Dermis microvascular lymphatic vessel endothelial cell (primary cell): ENCODE data around the gene SRSF1. TPM values are rescaled to one million over a fixed set of nuclear protein-coding genes. Genes with fewer than 3 reads are reported as not detected.
"Not testable (repeated sequence)": the region's sequence is repeated elsewhere in the genome, so short reads cannot be mapped to it uniquely, and the experiment has no call there.

ENCODE experiments used
- DNase-seq, 2 donors: peaks; one replicate each; pipeline versions ENCODE4 v3.0.0 to v3.0.0-alpha.2; 2010; ENCODE audit warnings: low read depth in 2 of 2
- total RNA-seq: library from RNA; depleted of rRNA; stranded (reverse); fragments of >200 nt; gene quantifications from 2 replicates; pipeline ENCODE4 v1.2.1, GENCODE V29; 2014

The SRSF1 gene, protein sequence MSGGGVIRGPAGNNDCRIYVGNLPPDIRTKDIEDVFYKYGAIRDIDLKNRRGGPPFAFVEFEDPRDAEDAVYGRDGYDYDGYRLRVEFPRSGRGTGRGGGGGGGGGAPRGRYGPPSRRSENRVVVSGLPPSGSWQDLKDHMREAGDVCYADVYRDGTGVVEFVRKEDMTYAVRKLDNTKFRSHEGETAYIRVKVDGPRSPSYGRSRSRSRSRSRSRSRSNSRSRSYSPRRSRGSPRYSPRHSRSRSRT
- 329 and 461 TPM in 2 replicates for total RNA-seq

DNA sequence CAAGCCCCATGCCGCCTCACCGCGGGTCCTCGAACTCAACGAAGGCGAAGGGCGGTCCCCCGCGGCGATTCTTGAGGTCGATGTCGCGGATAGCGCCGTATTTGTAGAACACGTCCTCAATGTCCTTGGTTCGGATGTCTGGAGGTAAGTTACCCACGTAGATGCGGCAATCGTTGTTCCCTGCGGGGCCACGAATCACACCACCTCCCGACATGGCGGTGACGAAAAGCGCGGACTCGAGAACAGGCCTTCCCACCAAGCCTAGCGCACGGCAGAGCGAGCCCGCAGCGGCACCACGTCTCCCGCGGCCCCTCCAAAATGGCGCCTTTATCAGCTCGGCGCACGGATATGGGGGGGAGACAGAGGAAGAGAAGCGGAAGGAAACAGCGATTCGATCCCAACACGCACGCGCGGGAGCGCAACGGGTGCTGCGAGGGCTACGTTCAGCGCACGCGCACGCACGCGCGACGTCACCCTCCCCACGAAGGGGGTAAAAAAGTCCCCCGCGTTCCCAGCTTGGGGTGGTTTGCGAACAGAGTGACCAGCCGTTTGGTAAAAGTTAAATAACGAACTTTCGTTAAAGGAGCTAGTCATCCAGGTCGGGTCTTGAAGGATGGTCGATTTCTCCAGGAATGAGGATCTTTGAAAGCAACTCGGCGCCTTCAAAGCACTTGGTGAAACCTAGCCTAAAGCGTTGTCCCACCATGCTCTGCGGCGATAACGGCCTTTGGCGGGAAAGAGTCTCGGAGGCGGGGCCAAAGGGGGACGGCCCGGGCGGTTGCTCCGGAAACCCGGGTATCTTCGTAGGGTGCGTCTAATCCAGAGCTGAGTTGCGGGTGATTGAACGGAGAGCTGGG, at the start of gene SRSF1:
Gene SRSF1, minus strand, starts transcription at position 323 of the 857 bp plus-strand sequence. Its CDS starts 109 bp downstream, at position 214.
- peak; percentile 98 for DNase-seq

DNA sequence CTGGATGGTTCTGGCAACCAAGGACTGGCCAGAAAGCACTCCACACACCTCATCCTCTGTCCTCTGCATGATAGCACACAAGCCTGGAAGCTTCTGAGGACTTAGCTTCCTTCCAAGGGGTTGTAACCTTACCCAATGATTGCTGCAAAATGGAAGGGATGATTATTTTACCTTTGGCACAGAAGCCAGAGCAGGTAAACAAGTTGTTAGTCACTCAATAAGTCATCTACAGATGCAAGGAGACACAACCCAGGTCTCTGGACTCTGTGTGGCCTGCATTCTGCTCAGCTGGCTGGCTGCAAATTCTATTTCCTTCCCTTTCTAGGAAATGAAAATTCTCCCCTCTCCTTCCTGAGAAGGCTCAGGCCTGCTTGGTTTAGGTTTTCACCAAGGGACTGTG, 49.4 kb upstream of the SRSF1 start:
- no peak for DNase-seq

DNA sequence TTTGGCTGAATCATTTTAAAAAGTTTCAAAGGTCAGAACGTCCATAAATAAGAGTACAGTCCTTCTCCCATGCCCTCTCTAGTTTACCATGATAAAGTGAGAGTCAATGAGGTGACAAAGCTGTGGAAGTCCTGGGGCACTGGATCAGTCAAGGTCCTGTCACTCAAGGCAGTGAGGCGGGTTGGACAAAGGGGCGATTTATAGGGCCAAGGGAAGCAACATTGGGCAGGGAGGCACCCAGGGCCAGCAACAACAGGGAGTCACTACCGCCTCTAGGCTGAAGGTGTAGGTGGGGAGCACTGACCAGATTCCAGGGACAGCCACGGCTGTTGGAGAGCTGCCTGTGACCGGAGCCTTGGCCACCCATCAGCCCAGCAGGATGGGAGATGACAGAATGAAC, 47.6 kb upstream of the SRSF1 start:
- no peak for DNase-seq

DNA sequence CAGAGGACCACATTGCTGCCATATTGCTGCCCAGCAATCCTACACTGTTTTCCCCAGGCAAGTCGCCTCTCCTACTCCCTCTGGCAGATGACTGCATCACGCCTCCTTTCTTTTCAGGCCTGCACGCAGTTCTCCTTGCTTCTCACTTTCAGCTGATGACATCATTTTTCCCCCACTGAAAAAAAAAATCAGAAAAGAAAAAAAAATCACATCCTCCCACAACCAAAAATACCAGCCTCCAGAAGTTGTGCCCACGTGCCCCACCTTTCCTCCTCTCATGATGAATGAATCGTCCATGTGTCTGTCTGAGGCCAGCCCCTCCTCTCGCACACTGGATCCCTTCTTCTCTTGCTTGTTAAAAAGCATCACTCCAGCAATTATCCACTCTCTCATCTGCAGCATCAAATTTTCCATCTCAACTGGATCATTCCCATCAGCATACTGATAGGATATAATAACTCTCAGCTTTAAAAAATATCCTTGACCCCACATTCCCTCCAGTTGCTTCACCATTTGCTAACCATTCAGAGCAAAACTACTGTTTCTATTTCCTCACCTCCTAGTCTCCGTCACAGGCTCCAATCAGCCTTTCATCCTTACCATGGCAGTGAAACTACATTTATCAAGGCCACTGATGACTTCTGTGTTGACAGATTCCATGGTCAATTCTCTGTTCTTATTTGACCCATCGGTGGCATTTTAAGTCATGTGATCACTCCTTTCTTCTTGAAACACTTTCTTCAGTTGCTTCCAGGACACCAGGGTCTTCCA, 46.1 kb upstream of the SRSF1 start:
- DNase-seq = no peak

DNA sequence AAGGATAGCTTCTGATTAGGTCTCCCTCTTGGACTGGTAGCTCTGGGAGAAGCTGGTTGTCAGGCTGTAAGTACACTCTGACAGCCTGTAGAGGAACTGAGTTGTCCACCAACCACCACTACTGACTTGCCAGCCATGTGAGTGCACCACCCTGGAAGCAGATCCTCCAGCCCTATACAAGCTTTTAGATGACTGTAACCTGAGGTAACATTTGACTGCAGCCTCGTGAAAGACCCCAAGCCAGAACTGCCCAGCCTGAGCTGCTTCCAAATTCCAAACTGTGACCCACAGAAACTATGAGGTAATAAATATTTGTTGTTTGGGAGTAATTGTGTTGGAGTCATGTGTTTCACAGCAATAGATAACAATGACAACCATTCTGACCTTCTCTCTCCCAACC, 45.4 kb upstream of the SRSF1 start:
- DNase-seq = no peak

DNA sequence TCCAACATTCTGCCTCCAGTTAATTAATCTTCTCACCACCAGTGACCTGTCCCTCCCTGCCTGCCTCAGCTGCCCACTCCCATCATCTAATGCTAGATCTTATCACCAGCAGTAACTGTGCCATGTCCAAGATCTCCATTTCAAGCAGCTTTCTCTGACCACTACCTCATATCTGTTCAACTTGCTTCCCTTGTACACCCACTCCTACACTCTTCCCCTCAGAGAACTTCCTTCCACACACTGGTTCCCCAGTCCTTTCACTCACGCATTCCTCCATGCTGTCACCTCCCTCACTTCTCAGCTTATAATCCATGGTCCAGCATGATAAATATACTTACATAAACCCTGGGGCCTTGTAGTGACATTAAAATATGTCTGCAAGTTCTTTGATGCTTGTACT, 44.4 kb upstream of the SRSF1 start:
- DNase-seq = no peak

DNA sequence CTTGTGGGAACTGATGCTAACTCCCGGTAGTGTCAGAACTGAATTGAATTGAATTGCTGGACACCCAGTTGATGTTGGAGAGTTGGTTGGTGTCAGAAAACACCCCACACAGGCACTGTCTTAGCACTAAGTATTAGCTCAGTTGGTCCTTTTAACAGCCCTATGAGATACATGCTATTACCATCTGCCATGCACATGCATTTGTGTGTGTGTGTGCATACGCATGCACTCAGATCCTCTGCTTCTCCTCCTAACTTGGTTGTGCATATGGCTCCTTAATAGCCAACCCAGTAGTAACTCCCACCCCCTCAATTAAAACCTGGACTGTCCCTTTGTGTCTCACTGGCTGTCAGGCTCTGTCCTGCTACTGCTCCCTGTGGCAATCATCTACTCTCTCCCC, 43.9 kb upstream of the SRSF1 start:
- DNase-seq = no peak

DNA sequence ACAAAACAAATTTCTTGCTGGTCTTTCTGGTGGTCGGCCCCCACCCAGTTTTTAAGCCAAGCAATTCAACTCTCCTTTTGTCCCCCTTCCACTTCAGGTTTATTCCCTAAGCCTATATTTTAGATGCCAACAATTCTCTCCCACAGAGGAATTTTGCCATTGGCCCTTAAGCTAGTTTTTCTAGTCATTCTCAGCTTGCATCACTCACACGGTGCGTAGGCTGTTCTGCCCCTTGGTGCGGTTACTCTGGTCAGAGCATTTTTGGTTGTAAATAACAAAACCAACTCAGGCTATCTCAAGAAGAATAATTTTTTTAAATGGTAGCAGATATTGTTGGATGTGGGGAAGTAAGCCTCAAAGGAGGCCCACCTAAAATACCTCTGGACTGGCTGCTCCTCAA, 42.5 kb upstream of the SRSF1 start:
- DNase-seq = no peak

DNA sequence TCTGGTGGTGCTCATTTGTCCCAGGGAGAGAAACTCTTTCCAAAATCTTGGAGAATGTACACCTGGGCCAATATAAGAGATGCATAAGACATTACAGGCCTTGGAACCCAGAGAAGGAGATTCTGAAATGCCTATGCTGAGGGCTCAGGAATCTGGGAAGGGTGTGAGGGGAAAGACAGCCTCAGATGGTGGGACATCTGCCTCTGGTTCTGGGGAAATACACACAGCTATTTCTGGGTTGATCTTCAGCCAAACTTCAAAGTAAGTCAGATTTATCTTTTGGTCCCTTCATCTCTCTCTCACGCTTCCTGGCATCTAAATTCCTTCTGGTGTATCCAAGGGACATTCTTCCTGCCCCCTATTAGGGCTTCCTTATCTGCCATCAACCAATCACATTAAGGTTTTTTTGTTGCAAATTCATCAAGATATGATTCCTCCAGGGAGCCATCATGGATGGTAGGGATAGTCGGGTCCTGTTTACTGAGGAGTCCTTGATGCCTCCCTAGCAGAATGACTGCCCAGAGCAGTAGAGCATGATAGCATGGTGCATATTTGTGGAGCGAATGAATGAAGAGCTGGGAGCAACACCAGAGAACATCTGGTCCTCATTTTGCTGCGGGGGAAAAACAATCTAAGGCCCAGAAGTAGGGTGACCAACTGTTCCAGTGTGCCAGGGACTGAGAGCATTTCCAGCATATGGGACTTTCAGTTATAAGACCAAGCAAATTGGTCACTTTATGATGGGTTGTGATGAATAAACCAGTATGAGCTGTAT, 40.5 kb upstream of the SRSF1 start:
- no peak for DNase-seq

DNA sequence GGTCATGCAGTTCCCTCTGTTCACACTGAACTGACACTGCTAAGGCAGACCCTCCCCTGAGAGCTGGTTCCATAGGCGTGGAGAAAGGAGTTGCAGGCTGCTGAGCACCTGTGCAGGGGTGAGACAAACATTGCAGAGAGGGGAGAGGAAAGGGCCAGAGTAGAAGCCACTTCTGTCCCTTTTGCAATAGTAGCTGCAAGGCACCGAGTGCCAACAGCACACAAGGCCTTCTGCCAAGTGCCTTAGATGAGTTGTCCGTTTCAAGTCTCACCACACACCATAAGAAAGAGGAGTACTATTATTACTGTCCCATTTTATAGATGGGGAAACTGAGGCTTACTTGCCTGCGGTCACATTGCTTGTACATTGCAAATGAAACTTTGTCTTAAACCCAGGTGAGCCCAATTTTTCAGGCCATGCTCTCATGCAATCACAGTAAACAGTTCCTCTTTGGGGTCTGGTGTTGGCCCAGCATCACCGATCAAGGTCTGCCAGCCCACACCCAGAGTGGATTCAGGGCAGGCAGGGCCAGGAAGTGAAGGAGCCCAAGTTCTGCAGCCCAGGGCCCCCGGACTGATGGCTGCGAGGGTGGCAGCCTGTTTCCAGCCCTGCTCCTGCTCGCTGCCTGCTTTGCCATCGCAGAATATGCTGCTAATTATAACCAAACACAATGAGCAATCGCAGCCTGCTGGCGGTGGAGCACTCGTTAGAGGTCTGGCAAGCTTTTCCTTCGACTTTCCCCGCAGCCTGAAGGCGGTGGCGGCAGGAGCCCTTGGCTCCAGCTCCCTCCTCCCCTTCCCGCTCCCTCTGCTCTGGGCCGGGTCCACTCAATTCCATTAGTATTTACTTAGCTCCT, 39.4 kb upstream of the SRSF1 start:
- DNase-seq = no peak

DNA sequence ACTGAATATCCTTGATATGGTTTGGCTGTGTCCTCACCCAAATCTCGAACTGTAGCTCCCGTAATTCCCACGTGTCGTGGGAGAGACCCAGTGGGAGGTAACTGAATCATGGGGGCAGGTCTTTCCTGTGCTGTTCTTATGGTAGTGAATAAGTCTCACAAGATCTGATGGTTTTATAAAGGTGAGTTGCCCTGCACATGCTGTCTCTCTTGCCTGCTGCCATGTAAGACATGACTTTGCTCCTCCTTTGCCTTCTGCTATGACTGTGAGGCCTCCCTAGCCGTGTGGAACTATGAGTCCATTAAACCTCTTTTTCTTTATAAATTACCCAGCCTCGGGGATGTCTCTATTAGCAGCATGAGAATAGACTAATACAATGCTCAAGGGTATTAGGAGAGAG, 37.2 kb upstream of the SRSF1 start:
- not testable (repeated sequence) for DNase-seq

DNA sequence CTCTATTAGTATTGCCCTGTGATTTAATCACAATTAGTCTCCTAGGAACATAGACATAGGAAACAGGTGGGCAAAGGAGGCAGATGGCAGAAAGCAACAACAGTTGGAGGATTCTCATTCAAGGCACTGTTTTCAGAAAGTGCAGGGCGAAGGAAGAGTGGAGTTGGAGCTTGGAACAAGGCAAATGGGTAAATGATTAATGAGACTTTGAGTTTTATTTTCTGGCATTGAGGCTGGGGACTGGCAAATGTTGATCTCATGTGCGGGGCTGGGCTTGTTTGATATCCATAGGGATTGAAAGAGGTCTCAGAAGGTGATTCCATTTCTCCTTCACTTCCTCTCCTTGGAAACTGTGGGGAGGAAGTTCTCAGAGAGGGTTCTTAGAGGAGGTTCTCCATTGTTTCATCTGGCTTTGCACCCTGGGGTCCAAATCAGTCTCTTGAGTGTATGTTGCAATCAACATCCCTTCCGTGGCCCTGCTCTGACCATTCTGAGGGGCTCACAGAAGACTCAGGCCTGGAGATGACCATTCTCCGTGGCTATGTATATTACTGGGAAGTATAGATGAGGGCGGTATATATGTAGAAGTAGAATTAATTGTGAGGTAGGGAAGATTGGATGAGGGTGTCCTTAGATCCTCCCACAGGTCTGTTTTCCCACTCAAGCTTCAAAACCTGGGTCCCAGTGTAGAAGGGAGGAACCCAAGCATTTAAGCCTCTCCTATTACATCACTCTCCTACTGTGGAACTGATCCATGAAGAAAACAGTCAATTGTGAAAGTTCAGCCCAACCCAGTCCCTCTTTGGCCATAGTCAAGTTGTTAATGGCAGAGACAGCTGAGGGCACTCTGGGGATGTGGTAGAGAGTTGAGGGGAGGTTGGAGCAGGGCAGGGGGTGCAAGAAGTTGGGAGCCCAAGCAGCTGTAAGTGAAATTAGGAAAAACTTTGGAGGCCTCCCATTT, 36.5 kb upstream of the SRSF1 start:
- no peak for DNase-seq

DNA sequence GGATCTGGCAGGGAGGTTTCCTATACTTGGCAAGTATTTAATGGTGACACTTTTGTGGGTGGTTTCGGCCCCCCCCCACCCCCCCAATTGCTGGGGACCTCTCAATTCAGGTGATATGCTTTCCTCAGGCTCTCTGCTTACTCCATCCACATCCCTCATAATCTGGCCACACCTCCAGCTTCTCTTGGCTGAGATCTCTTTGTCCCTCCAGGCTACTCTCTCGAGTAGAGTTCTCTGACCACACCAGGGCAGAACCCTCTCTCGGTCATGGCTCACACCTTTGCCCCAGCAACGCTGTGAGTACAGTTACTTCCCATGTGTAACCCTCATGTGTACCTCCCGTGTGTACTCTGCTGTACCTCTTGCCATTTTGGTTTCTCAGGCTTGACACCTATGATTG, 34.1 kb upstream of the SRSF1 start:
- no peak for DNase-seq

DNA sequence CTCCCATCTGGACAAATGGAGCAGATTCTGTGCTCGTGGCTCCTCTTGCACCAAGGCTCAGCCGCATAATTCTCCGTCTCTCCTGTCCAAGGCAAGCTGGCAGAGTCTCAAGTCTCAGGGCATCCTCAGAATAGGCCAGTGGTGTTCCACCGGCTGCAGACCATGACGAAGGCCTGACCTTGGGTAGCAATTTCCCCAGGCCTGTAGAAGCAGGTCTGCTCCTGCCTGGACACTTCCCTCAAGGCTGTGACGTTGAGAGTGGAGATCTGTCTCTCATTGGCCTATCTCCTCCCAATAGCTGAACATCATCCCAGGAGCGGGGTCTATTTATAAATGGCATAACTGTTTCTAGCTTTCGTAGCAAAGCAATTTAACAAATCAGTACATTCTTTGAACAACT, 33.3 kb upstream of the SRSF1 start:
- DNase-seq = no peak

DNA sequence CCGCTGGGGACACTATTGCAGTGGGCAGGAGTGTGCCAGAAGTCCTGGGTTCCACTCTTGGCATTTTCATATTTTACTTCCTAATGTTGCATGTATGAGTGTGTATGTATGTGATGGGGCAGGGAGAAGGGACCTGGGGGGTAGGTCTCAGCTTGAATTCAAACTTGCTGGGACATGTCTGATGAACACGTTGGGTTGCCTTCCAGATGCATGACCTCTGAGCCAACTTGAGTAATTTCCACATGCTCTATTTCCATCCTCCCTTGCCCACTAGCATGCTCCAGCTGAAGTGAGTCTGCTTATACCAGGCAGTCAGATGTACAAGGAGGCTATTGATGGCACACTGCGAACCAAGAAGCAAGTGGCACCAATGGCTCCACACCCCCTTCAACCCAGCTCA, 32.9 kb upstream of the SRSF1 start:
- DNase-seq = no peak

DNA sequence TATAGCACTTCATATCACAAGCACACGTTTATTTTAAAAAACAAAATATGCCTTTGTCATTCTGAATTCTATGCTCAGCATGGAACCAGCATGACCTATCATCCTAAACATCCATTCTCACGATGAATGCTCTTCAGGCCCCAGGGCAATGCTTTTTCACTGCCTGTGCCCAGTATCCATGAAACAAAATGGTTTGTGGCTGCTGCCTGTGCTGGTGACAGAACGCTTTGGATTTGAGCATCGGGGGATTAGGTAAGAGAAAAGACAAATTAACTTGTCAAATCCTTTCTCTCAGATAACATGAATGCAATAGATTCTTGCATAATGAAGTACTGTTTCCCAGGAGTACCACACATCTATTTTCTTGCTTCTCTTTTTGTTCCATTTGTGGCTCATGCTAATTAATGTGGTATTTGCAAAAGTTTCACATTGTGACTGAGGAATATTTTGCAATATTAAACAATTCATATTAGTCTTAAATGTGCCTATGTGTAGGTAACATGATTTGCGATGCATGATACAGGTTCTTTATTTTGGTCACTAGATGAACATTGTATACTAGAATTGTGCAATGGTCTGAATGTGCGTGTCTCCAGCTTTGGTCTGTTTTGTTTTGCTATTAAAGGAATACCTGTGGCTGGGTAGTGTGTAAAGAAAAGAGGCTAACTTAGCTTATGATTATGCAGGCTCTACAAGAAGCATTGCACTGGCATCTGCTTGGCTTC, 25.8 kb upstream of the SRSF1 start:
- DNase-seq = no peak

DNA sequence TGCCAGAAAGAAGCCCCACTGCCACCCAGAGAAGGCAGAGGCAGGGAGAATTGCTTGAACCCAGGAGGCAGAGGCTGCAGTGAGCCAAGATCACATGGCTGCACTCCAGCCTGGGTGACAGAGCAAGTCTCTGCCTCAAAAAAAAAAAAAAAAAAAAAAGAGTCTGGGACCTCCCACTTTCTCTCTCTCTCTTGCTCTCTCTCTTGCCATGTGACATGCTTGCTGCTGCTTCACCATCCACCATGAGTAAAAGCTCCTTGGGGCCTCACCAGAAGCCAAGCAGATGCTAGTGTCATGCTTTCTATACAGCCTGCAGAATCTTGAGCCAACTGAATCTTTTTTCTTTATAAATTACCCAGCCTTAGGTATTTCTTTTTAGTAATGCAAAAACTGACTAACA, 21.5 kb upstream of the SRSF1 start:
- DNase-seq = no peak

DNA sequence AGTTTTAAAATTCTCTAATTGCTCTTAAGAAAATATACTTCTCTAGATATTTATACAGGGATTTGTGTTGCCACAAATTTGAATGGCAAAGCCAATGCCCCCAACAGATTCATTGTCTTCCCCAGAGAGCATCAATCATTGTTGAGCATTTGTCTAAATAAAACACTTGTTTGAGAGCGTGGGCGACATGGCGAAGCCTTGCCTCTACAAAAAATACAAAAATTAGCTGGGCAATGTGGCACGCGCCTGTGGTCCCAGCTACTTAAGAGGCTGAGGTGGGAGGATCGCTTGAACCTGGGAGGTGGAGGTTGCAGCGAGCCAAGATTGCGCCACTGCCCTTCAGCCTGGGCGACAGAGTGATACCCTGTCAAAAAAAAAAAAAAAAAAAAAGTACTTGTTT, 13.4 kb upstream of the SRSF1 start:
- no peak for DNase-seq

DNA sequence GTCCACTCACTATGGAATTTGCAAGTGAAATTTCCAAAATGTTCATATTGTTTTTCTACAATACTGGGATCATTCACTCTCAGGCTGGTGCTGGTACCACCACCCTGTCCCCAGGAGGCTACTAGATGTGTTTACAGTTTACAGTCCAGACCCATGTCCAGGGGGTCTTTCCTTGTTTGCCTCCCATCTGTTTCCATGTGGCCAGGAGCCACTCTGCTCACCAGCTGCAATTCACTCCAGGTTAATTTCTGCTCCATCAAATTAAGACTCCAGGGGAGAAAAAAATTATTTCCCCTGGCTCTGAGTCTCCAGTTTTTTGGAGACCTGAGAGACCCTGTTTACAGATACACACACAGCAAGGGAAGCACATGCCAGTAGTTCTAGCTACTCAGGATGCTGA, 12.5 kb upstream of the SRSF1 start:
- DNase-seq = no peak
